GM18517 (cell line): ENCODE results near the gene DNASE2.

Experiments
- ATAC-seq: cut with Tn5 transposase; IDR thresholded peaks from one replicate; pipeline ENCODE4 v1.9.1; 2021; ENCODE audit warnings: mild to moderate bottlenecking, moderate library complexity; ENCODE audit not compliant: unreplicated experiment

DNASE2 gene

DNA sequence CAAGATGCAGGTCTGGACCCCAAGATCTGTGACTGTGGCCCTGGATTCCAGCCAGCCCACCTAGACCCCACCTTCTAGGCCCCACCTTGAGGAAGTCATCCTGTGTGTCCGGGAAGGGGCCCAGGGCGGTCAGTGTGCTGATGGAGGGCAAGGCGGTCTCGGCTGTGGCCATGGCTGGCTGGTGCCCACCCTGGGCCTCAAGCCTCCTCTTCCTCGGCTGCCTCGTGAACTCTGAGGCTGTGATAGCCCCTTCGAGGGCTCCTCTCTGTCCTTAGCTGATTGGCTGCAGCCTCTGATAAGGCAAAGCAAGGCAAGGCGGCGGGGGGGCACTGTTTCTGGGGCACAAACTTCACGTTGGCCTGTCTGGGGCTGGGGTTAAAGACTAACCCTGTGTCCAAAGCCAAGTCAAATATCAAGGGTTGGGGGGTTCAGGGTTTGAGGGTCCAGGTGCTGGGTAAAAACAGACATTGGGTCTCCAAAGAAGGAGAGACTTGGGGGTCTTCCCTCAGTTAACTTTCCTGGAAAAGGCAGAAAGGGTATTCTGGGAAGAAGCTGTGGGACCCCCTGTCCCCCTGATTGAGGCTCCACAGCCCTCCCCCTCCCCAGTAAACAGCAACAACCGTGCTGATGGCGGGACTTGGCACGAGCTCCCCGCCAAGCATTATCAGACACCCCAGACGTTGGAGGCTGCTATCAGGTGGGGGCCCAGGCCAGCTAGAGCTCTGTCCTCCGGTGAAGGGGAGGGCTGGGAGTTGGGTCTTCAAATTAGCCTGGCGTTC is 5.9 kb upstream of the DNASE2 start, which contains the start of gene KLF1:
Gene KLF1, minus strand, starts transcription at position 233 of the 779 bp plus-strand sequence. Its CDS starts 61 bp downstream, at position 172.
- ATAC-seq, result no peak

DNA sequence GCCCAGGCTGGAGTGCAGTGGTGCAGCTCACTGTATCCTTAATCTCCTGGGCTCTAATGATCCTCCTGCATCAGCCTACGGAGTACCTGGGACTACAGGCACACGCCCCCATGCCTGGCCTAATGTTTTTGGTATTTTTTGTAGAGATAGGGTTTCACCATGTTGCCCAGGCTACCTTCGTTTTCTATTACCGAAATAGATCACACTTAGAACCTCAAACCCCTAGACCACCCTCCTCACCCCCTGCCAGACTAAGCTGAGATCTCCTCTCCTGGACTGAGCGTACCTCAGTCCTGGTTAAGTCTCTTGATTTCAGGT is 5.4 kb upstream of the DNASE2 start:
- no peak for ATAC-seq

GRCh38 chr19:12885749-12886650 is 4.8 kb upstream of the DNASE2 start:
- no peak for ATAC-seq

GRCh38 chr19:12884926-12885748 is 3.9 kb upstream of the DNASE2 start:
- ATAC-seq, result no peak

DNA sequence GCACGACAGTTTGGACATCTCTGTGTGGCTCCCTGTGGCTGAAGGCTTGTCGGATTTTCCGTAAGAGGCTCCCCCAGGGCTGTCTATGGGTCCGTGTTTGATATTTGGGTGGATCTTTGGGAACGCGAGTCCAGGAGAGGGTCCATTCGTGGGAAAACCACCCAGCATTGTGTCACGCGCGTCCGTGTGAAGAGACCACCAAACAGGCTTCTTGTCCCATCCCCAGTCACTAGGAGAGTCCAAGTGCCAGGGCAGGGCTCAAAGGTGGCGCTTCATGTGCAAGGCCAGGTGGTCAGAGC is 3.3 kb upstream of the DNASE2 start:
- ATAC-seq, result no peak

DNA sequence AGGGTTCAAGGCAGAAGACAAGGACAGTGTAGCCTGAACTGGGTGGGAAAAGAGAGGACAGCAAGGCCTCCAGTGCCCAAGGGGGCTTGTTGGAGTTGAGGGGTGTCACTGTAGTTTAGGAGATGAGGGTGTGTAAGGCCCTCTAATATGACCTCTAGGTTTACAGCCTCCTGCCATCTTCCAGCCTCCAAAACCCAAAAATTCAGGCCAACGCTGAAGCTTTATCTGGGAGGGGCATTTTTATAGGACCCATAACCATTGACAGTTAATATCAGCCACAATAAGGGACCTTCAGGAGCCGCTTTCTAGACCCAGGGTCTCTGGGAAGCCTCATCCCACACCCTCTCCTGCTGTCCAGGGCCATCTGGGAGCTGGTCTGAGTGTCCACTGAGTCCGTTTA is 3.0 kb upstream of the DNASE2 start:
- ATAC-seq, result no peak

DNA sequence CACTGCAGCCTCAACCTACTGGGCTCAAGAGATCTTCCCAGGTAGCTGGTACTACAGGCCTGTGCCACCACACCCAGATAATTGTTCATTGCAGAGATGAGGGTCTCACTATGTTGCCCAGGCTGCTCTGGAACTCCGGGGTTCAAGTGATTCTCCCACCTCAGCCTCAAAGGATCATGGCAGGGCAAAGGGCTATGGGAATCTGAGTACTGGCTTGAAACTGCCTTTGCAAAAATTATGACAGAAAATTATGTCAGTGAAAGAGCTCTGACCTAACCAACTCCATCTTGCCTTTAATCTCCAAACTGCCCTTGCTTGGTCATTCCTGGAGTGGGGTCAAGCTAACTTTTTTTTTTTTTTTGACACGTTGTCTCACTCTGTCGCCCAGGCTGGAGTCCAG is 1.3 kb upstream of the DNASE2 start:
- no peak for ATAC-seq

DNA sequence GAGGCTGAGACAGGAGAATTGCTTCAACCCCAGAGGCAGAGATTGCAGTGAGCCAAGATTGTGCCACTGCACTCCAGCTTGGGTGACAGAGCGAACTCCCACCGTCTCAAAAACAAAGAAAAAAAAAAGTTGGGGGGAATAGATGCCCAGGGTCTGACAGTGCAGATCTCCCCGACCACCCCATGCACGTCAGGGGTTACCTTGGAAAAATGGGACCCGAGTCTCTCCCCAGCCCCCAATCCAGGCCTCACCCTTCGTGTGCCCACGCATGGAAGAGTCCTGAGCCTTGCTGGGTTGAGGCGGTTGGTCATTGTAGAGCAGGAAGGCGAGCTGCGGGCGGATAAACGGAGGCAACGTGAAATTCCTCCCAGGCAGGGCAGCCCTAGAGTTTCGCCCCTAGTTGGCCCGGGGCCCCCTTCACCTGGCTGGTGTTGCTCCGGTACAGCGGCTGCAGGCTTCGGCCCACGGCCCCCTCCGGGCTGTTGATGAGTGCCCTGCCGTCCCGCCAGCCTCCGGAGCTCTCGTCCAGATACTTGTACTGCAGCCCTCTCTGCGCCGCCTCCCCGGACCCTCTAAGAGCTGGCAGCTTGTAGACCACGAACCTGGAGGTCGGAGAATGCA is 588 bp downstream of the DNASE2 start:
- ATAC-seq, result no peak

DNA sequence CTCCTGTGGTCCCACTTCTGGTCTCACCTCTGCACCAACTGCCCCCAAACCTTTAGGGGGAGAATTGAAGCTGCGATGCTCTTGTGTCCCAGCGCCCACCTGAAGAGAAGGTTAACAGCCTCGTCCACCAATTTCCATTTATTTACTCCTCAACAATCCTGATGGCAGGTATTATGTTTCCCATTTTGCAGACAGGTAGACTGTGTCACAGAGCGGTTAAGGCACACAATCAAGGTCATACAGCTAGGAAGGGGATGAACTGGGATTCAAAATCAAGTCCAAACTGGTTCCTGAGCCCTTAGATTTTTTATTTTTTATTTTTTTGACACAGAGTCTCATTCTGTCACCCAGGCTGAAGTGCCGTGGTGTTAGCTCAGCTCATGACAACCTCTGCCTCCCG is 6.2 kb downstream of the DNASE2 start:
- ATAC-seq, result no peak

DNA sequence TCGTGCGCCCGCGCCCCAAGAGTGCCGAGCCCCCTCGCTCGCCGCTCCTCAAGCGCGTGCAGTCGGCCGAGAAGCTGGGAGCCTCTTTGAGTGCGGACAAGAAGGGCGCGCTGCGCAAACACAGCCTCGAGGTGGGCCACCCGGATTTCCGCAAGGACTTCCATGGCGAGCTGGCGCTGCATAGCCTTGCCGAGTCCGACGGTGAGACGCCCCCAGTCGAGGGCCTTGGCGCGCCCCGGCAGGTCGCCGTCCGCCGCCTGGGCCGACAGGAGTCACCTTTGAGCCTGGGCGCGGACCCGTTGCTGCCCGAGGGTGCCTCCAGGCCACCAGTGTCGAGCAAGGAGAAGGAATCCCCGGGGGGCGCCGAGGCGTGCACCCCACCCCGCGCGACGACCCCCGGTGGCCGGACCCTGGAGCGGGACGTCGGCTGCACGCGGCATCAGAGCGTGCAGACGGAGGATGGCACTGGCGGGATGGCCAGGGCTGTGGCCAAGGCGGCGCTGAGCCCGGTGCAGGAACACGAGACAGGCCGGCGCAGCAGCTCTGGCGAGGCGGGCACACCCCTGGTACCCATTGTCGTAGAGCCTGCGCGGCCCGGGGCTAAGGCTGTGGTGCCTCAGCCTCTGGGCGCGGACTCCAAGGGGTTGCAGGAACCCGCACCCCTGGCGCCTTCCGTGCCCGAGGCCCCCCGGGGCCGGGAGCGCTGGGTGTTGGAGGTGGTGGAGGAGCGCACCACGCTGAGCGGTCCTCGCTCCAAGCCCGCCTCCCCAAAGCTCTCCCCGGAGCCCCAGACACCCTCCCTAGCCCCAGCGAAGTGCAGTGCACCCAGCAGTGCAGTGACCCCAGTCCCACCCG is 7.1 kb downstream of the DNASE2 start:
- ATAC-seq, result no peak

- no peak for ATAC-seq
These were observed 8.0 kb downstream of the DNASE2 start for GRCh38 chr19:12872941-12873890.

- no peak for ATAC-seq
These were observed 9.0 kb downstream of the DNASE2 start for GRCh38 chr19:12872255-12872654.

DNA sequence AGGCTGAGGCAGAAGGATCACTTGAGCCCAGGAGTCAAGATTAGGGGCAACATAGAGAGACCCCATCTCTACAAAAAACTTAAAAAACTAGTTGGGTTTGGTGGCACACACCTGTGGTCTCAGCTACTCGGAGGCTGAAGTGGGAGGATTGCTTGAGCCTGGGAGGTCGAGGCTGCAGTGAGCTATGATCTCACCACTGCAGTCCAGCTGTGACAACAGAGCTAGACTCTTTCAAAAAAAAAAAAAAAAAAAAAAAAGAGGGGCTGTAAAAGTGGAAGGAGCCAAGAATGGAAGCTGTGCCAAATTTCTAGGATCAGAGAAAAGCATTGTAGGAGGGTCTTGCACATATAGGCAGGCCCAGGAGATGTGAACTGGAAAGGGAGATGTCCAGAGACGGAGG is 9.6 kb downstream of the DNASE2 start:
- no peak for ATAC-seq

DNA sequence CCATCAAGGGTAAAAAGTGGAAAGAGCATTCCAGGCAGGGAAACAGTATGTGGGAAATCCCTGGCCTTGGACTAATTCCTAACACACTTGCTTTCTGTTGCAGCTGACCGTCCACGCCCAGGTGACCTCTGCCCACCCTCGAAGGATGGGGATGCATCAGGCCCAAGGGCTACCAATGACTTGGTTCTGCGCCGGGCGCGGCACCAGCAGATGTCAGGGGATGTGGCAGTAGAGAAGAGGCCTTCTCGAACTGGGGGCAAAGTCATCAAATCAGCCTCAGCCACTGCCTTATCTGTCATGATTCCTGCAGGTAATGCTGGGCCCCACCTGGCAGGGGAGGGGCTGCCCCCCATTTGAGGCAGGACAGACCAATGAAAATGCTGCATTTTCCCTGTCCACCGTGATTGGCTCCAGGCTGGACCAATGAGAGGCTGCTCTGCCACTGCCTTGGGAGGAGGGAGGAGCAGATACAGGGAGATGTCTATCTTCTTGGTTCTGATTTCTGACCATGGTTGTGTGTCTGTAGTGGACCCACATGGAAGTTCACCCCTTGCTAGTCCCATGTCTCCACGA is 12.6 kb downstream of the DNASE2 start:
- no peak for ATAC-seq

DNA sequence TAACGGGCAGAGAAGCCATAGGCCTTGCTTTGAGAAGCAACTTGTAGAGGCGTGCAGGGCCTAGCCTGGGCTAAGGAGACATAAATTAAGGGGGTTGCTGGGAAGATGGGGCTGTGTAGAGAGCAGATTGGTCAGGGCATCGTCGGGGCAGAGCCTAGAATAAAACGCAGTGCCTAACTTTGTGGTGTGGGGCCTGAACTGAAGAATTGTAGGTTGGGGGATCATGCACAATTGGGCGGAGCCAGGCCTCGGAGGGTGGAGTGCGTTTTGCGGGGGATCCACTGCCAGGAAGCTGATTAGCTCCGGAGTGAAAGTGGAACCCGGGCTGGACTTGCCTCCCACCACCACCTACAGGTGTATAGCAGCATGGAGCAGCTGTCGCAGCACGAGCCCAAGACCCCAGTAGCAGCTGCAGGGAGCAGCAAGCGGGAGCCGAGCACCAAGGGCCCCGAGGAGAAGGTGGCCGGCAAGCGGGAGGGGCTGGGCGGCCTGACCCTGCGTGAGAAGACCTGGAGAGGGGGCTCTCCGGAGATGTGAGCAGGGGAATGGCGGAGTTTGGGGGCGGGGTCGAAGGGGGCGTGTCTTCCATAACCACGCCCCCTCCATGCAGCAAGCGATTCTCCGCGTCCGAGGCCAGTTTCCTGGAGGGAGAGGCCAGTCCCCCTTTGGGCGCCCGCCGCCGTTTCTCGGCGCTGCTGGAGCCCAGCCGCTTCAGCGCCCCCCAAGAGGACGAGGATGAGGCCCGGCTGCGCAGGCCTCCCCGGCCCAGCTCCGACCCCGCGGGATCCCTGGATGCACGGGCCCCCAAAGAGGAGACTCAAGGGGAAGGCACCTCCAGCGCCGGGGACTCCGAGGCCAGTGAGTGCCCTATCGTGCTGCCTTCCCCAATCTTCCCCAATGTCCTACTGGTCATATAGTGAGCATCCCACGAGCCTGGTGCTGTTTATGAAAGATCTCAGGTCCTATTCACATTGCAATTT is 13.8 kb downstream of the DNASE2 start:
- no peak for ATAC-seq

GRCh38 chr19:12866416-12867119 is 14.7 kb downstream of the DNASE2 start:
- ATAC-seq, result no peak
